CD4-positive, alpha-beta T cell treated with Interleukin-4 for 4 hours (primary cell): Measurements from ENCODE around the gene JPT2.
A peak's percentile ranks its signal among the peaks of the same experiment; 100 is the strongest.

ENCODE experiments used
- DNase-seq: peaks from one replicate; pipeline ENCODE4 v3.0.0-alpha.2; 2020

JPT2 gene

GRCh38 chr16:1677942-1678499, at the start of gene JPT2:
Gene JPT2 (plus strand): TSS chr16:1678279. CDS start chr16:1678313, 34 bp downstream.
- peak; percentile 94 for DNase-seq

GRCh38 chr16:1630450-1631213, 47.4 kb upstream of the JPT2 start:
- no peak for DNase-seq

GRCh38 chr16:1631230-1631629, 46.8 kb upstream of the JPT2 start:
- no peak for DNase-seq

GRCh38 chr16:1631931-1632637, 46.0 kb upstream of the JPT2 start:
- no peak for DNase-seq

GRCh38 chr16:1632638-1632970, 45.5 kb upstream of the JPT2 start:
- DNase-seq: no peak

DNA sequence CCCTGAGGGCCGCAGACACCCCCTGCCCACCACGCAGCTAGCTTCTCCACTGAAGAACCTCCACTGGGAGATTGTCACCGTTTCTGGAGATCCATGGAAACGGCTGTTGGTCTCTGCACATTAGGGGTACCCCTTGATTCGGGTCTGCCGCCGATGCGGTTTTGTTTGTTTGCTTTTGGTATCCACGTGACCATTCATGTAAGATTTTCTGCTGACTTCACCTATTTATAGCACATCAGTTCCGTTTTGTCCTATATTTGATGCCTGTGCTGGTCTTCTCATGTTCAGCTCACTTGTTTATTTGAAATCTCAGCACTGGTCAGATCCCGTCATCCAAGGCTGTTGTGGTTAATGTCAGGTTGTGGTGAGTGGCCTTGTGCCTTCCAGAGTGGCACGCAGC, 44.8 kb upstream of the JPT2 start:
- DNase-seq: no peak

- no peak for DNase-seq
These were observed 43.5 kb upstream of the JPT2 start for GRCh38 chr16:1634541-1634940.

- no peak for DNase-seq
These were observed 43.0 kb upstream of the JPT2 start for GRCh38 chr16:1635070-1635469.

- DNase-seq: no peak
These were observed 40.6 kb upstream of the JPT2 start for GRCh38 chr16:1637526-1637925.

- no peak for DNase-seq
These were observed 39.3 kb upstream of the JPT2 start for GRCh38 chr16:1638757-1639156.

DNA sequence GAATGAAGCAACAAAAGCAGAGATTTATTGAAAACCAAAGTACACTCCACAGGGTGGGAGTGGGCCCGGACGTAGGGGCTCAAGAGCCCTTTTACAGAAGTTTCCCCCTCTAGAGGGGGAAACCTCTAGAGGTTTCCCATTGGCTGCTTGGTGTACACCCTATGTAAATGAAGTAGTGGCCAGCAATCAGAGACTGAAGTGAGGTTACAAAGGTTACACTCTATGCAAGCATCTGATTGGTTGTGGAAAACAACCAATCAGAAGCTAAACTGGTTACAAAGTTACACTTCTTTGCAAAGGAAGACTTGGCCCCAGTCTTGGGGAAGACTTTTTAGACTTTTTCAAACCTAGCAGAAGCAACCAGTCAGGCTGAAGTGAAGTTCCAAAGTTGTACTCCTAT, 38.8 kb upstream of the JPT2 start:
- no peak for DNase-seq

GRCh38 chr16:1639860-1640259, 38.2 kb upstream of the JPT2 start:
- DNase-seq: no peak

- no peak for DNase-seq
These were observed 37.7 kb upstream of the JPT2 start for GRCh38 chr16:1640261-1640941.

GRCh38 chr16:1641261-1641660, 36.8 kb upstream of the JPT2 start:
- no peak for DNase-seq

- DNase-seq: no peak
These were observed 35.9 kb upstream of the JPT2 start for GRCh38 chr16:1642148-1642547.

- no peak for DNase-seq
These were observed 35.3 kb upstream of the JPT2 start for GRCh38 chr16:1642753-1643152.

- no peak for DNase-seq
These were observed 34.6 kb upstream of the JPT2 start for GRCh38 chr16:1643521-1643920.

GRCh38 chr16:1645914-1646525, 32.1 kb upstream of the JPT2 start:
- peak; percentile 59 for DNase-seq

GRCh38 chr16:1647856-1648255, 30.2 kb upstream of the JPT2 start:
- no peak for DNase-seq

DNA sequence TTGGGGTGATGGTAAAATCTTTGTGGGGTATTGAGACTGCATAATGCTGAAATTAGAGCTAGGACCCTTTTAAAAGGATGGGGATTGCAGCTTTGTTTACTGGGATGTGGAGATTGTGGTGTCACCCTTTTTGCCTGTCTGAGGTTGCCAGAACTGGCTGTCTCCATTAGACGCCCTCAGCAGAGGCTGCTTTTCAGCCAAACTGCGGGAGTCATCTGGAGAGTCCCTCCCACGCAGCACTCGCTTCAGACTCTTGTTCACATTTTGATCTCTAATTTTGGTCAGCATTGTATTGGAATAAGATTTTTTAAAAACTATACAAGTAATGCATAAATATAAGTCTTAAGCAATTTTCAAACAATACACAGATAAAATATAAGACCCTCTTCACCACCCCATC, 27.9 kb upstream of the JPT2 start:
- no peak for DNase-seq

DNA sequence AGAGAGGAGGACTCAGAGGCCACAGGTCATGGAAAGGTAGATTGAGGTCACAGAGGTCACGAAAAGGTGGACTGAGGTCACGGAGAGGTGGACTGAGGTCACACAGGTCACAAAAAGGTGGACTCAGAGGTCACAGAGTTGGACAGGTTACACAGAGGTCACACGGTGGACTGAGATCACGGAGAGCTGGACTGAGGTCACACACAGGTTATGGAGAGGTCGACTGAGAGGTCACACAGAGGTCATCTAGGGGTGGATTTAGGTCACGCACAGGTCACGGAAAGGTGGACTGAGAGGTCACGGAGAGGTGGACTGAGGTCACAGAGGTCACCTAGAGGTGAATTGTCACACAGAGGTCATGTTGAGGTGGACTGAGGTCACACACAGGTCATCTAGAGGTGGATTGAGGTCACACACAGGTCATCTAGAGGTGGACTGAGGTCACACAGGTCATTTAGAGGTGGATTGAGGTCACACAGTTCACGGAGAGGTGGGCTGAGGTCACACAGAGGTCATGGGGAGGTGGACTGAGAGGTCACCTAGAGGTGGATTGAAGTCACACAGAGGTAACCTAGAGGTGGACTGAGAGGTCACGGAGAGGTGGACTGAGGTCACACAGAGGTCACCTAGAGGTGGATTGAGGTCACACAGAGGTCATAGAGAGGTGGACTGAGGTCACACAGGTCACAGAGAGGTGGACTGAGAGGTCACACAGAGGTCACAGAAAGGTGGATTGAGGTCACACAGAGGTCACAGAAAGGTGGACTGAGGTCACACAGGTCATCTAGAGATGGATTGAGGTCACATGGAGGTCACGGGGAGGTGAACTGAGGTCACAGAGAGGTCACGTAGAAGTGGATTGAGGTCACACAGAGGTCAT, 26.7 kb upstream of the JPT2 start:
- DNase-seq: no peak

DNA sequence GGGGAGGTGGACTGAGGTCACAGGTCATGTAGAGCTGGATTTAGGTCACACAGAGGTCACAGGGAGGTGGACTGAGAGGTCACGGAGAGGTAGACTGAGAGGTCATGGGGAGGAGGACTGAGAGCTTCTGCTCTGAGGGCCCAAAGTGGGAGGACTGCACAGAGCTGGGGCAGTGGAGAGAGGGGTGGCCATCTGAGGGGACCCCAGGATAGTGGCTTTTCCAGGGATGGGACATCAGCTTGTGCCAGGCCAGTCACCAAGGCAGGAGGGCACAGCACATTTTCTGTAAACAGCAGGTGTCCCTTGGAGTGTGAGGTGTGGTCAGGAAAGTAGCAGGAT, 26.1 kb upstream of the JPT2 start:
- DNase-seq: no peak
